PC-9 (cell line): Measurements from ENCODE around the gene NUDCD2. TPM values are rescaled to one million over a fixed set of nuclear protein-coding genes. Genes with fewer than 3 reads are reported as not detected.
A peak's percentile ranks its signal among the peaks of the same experiment; 100 is the strongest.

ENCODE experiments used
- BruUV-seq: library from RNA; stranded (reverse); fragments of 400-500 nt; replicated peaks from 2 replicates; lab custom pipeline; 2021; lab: Mats Ljungman, UMichigan
- CTCF ChIA-PET: fragments of 300-600 bp; sonication (Branson Sonifier 250); formaldehyde crosslinking; loops from one replicate; lab custom pipeline; 2022; ENCODE audit warnings: antibody characterized with exemption; lab: Charles Lee
- POLR2A ChIA-PET: fragments of 300-600 bp; sonication (Branson Sonifier 250); formaldehyde crosslinking; loops from one replicate; lab custom pipeline; 2022; ENCODE audit warnings: antibody characterized with exemption; ENCODE audit not compliant: unreplicated experiment; lab: Charles Lee
- DNase-seq, 2 experiments: peaks; one replicate each; pipeline versions ENCODE4 v3.0.0 to v3.0.0-alpha.2; 2015 to 2022; ENCODE audit warnings: mixed read lengths in 1 of 2
- H2AFZ ChIP-seq: fragments of 200-600 bp; sonication (generic); 2 replicates; pipeline ENCODE4 v1.8.1; 2017; ENCODE audit warnings: antibody characterized with exemption
- H3F3A ChIP-seq: fragments of 200-600 bp; sonication (generic); 2 replicates; pipeline ENCODE4 v1.8.1; 2017; ENCODE audit warnings: antibody characterized with exemption, mild to moderate bottlenecking, low read depth; ENCODE audit not compliant: insufficient read depth
- H3K27ac ChIP-seq: fragments of 200-600 bp; sonication (generic); 2 replicates; pipeline ENCODE4 v1.6.1; 2016; ENCODE audit warnings: mixed run types
- H3K27me3 ChIP-seq: fragments of 200-600 bp; sonication (generic); 2 replicates; pipeline ENCODE4 v1.6.1; 2016; ENCODE audit warnings: low read depth, mixed run types; ENCODE audit not compliant: insufficient read depth
- H3K36me3 ChIP-seq: fragments of 200-600 bp; sonication (generic); 2 replicates; pipeline ENCODE4 v1.6.1; 2016; ENCODE audit warnings: low read depth, mixed run types
- H3K4me1 ChIP-seq: fragments of 200-600 bp; sonication (generic); replicated peaks from 2 replicates; pipeline ENCODE4 v1.6.1; 2016; ENCODE audit warnings: mixed run types; ENCODE audit not compliant: insufficient read depth
- H3K4me2 ChIP-seq: fragments of 200-600 bp; sonication (generic); 2 replicates; pipeline ENCODE4 v1.6.1; 2017; ENCODE audit warnings: mixed run types
- H3K4me3 ChIP-seq: fragments of 200-600 bp; sonication (generic); 2 replicates; pipeline ENCODE4 v1.6.1; 2016; ENCODE audit warnings: mixed run types
- H3K79me2 ChIP-seq: fragments of 200-600 bp; sonication (generic); 2 replicates; pipeline ENCODE4 v1.6.1; 2017; ENCODE audit warnings: low read depth, mixed run types
- H3K9me2 ChIP-seq: fragments of 200-600 bp; sonication (generic); 2 replicates; pipeline ENCODE4 v1.8.1; 2017; ENCODE audit warnings: mild to moderate bottlenecking; ENCODE audit not compliant: insufficient read depth
- H3K9me3 ChIP-seq: fragments of 200-600 bp; sonication (generic); 2 replicates; pipeline ENCODE4 v1.8.1; 2016; ENCODE audit warnings: low read depth; ENCODE audit not compliant: insufficient read depth
- H4K20me1 ChIP-seq: fragments of 200-600 bp; sonication (generic); 2 replicates; pipeline ENCODE4 v1.8.1; 2017; ENCODE audit not compliant: insufficient read depth
- EZH2 ChIP-seq: fragments of 200-600 bp; sonication (generic); IDR thresholded peaks from 2 replicates; pipeline ENCODE4 v1.8.0; 2017; ENCODE audit warnings: antibody characterized with exemption, low read depth
- intact Hi-C: fragments of 100-400 bp; cut with micrococcal nuclease; formaldehyde crosslinking; loops from one replicate; pipeline ENCODE4 v1.10.0; 2022; ENCODE audit not compliant: unreplicated experiment
- total RNA-seq: library from RNA; stranded (reverse); gene quantifications from 2 replicates; pipeline ENCODE4 v1.2.3, GENCODE V29; 2021
- TF ChIP-seq, protein P1 (sequence below): fragments of 200-600 bp; sonication (generic); conservative IDR thresholded peaks from 2 replicates; pipeline ENCODE4 v1.6.1; 2017; ENCODE audit warnings: mixed run types, antibody characterized with exemption, mild to moderate bottlenecking, moderate library complexity

The NUDCD2 gene
- total RNA-seq, 1 experiment from 2014 or later, result 68.6 TPM

DNA sequence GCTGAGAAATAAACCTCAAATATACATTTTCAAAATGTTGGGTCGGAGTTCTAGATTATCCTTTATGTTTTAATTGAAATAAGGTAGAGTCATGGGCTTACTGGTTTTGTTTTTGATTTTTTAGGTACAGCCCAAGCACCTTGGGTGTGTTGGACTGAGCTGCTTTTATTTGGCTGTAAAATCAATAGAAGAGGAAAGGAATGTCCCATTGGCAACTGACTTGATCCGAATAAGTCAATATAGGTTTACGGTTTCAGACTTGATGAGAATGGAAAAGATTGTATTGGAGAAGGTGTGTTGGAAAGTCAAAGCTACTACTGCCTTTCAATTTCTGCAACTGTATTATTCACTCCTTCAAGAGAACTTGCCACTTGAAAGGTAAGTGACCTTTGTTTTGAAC is 18.9 kb downstream of the NUDCD2 start:
- H3K4me2 ChIP-seq, result no peak overlapping the region
- H3F3A ChIP-seq, result 0 out of 2 replicates have a peak, but pooled peaks cover 4% of the 10 kb centered on the region
- no peak overlapping the region for H3K27ac ChIP-seq
- no peaks in the 10 kb centered on the region for H3K9me3 ChIP-seq
- intact Hi-C loops, result no loop called here
- no peak overlapping the region for H3K4me3 ChIP-seq
- no peaks in the 10 kb centered on the region for H3K9me2 ChIP-seq
- POLR2A ChIA-PET, result interaction anchor here (0.6 kb wide), 2 partner anchors 13 to 206 kb away, joined by 3 to 5 read pairs; no protein-coding TSS in a partner anchor
- H3K27me3 ChIP-seq, result no peaks in the 10 kb centered on the region
- DNase-seq, result no peak
- no peaks in the 10 kb centered on the region; the same call in 1 of the 2 replicates for H4K20me1 ChIP-seq
- H3K4me1 ChIP-seq, result peaks cover 28% of the 10 kb centered on the region
- no TSS peak for BruUV-seq
- CTCF ChIA-PET, result no interaction called here
- peaks cover 35% of the 10 kb centered on the region for H3K79me2 ChIP-seq
- peaks cover 51% of the 10 kb centered on the region for H3K36me3 ChIP-seq
- TF ChIP-seq, protein P1, sequence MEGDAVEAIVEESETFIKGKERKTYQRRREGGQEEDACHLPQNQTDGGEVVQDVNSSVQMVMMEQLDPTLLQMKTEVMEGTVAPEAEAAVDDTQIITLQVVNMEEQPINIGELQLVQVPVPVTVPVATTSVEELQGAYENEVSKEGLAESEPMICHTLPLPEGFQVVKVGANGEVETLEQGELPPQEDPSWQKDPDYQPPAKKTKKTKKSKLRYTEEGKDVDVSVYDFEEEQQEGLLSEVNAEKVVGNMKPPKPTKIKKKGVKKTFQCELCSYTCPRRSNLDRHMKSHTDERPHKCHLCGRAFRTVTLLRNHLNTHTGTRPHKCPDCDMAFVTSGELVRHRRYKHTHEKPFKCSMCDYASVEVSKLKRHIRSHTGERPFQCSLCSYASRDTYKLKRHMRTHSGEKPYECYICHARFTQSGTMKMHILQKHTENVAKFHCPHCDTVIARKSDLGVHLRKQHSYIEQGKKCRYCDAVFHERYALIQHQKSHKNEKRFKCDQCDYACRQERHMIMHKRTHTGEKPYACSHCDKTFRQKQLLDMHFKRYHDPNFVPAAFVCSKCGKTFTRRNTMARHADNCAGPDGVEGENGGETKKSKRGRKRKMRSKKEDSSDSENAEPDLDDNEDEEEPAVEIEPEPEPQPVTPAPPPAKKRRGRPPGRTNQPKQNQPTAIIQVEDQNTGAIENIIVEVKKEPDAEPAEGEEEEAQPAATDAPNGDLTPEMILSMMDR, result no peak
- TF ChIP-seq EZH2, result no peak
- H2AFZ ChIP-seq, result no peak overlapping the region

DNA sequence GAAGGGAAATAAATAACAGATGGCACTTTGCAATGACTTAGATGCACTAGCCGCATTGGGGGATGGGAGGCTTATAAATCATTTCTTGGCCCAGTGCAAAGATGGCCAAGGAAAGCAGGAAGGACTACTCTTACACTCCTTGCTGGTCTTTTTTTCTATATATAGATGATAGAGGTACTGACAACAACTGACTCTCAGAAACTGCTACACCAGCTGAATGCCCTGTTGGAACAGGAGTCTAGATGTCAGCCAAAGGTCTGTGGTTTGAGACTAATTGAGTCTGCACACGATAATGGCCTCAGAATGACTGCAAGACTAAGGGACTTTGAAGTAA is 20.8 kb downstream of the NUDCD2 start:
- peaks cover 35% of the 10 kb centered on the region for H3K79me2 ChIP-seq

DNA sequence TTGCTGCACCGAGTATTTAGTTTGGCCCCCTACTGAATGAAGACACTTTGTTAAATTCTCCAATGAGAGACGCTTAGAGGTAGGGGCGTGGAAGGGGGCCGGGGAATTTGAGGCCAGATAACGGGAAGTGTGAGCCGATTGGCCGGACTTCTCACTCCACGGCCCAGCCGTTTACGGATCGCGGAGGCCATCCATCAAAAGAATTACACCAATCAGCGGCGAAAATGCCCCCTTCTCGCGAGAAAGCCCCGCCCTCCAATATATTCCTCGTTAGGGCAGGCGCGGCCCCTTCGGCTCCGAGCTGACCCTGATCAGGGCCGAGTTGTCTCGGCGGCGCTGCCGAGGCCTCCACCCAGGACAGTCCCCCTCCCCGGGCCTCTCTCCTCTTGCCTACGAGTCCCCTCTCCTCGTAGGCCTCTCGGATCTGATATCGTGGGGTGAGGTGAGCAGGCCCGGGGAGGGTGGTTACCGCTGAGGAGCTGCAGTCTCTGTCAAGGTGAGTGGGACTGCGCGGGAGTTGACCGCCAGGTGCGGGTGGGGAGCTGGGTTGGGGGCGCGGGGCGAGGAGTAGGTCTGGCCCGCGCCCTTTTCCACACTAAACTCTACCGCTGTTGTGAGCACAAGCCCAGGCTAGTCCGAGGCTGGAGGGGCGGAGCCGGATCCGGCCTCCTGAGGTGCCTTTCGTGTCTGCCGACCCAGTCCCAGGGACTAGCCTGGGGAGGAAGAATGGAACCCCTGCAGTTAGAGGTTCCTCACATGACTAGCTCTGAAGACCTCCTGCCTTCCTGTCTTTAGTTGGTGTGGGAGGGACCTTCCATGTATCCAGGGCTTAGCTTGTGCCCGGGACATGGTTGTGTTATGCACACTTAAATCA is 22.4 kb downstream of the NUDCD2 start, which contains the start of gene CCNG1:
Gene CCNG1, plus strand, starts transcription at position 287 of the 874 bp plus-strand sequence. CDS start 1,662 bp downstream, outside the sequence.
- H3K79me2 ChIP-seq, result peaks cover 35% of the 10 kb centered on the region
- peak within 1 kb of the TSS; percentile 85 for H3K4me3 ChIP-seq
- ChIA-PET POLR2A (interaction anchor here (0.5 to 2.9 kb wide), 7 partner anchors 23 to 86 kb away, joined by 3 to 38 read pairs (median 7); partner anchors contain the start of genes HMMR, MAT2B and NUDCD2), CTCF (interaction anchor here (1.2 kb wide), 1 partner anchor 28 kb away, joined by 3 read pairs; no protein-coding TSS in a partner anchor)
- H3K36me3 ChIP-seq, result peaks cover 26% of the 10 kb centered on the region
- H3K9me3 ChIP-seq, result no peaks in the 10 kb centered on the region
- peaks cover 28% of the 10 kb centered on the region for H3K4me1 ChIP-seq
- H4K20me1 ChIP-seq, result no peaks in the 10 kb centered on the region
- no peaks in the 10 kb centered on the region for H3K27me3 ChIP-seq
- H3K4me2 ChIP-seq, result peak within 1 kb of the TSS; percentile 93
- no peaks in the 10 kb centered on the region for H3K9me2 ChIP-seq
- peak within 1 kb of the TSS; percentile 56 for H3K27ac ChIP-seq
- intact Hi-C loops, result loop anchor here (2.0 to 5.0 kb wide), 3 partner anchors 23 to 67 kb away; partner anchors contain the start of genes HMMR, MAT2B and NUDCD2
- TF ChIP-seq, protein P1, result no peak
- TF ChIP-seq EZH2, result no peak
- BruUV-seq, result TSS peak; percentile 42
- DNase-seq, result peak; percentile 91 to 95
- 0 out of 2 replicates have a peak, but pooled peaks cover 3% of the 10 kb centered on the region for H3F3A ChIP-seq
- H2AFZ ChIP-seq, result peak within 1 kb of the TSS; percentile 95

More for the DNA sequence above, 20.8 kb downstream of the NUDCD2 start:
- Histone ChIP-seq H3K27ac (no peak overlapping the region), H4K20me1 (no peaks in the 10 kb centered on the region), H3K4me2 (peak overlapping the region; percentile 93), H3K27me3 (no peaks in the 10 kb centered on the region), H3K9me3 (no peaks in the 10 kb centered on the region), H2AFZ (no peak overlapping the region), H3K4me1 (peaks cover 28% of the 10 kb centered on the region), H3F3A (0 out of 2 replicates have a peak, but pooled peaks cover 4% of the 10 kb centered on the region), H3K36me3 (peaks cover 36% of the 10 kb centered on the region), H3K9me2 (no peaks in the 10 kb centered on the region), H3K4me3 (peak overlapping the region; percentile 85; the same call in 1 of the 2 replicates)
- CTCF ChIA-PET, result no interaction called here
- intact Hi-C loops, result loop anchor here (5.0 kb wide), 1 partner anchor 62 kb away; no protein-coding TSS in a partner anchor
- TF ChIP-seq, protein P1, result no peak
- TF ChIP-seq EZH2, result no peak
- POLR2A ChIA-PET, result interaction anchor here (0.7 to 2.9 kb wide), 2 partner anchors 21 to 69 kb away, joined by 3 to 38 read pairs; partner anchors contain the start of genes HMMR and NUDCD2
- DNase-seq, result no peak
- no TSS peak for BruUV-seq
